ENCODE data around the gene MKRN2OS.
"Not testable (repeated sequence)": the region's sequence is repeated elsewhere in the genome, so short reads cannot be mapped to it uniquely, and the experiment has no call there.

Gene MKRN2OS

GRCh38 chr3:12560505-12561190, 15.3 kb upstream of the MKRN2OS start:
- DNase-seq: no peak

- DNase-seq: no peak
Observed at GRCh38 chr3:12559520-12559919, 14.2 kb upstream of the MKRN2OS start.

- DNase-seq: no peak
Observed at GRCh38 chr3:12558706-12559105, 13.4 kb upstream of the MKRN2OS start.

- DNase-seq: no peak
Observed at GRCh38 chr3:12557473-12558100, 12.3 kb upstream of the MKRN2OS start.

GRCh38 chr3:12556690-12557472, 11.6 kb upstream of the MKRN2OS start, which contains the start of gene MKRN2:
Gene MKRN2 (plus strand): TSS chr3:12557087. CDS start chr3:12557151, 64 bp downstream.
- peak; percentile 66 for DNase-seq

- DNase-seq: no peak
Observed at GRCh38 chr3:12556314-12556689, 11.0 kb upstream of the MKRN2OS start.

- DNase-seq: no peak
Observed at GRCh38 chr3:12553921-12554391, 8.7 kb upstream of the MKRN2OS start.

GRCh38 chr3:12549971-12550760, 4.9 kb upstream of the MKRN2OS start:
- DNase-seq: no peak

- DNase-seq: no peak
Observed at GRCh38 chr3:12544652-12545472, 437 bp downstream of the MKRN2OS start.

- not testable (repeated sequence) for DNase-seq
Observed at GRCh38 chr3:12543497-12543896, 1.8 kb downstream of the MKRN2OS start.

GRCh38 chr3:12541625-12542024, 3.7 kb downstream of the MKRN2OS start:
- DNase-seq: no peak

GRCh38 chr3:12536423-12536822, 8.9 kb downstream of the MKRN2OS start:
- DNase-seq: no peak

GRCh38 chr3:12532182-12532581, 13.1 kb downstream of the MKRN2OS start:
- no peak for DNase-seq

GRCh38 chr3:12527757-12528143, 17.5 kb downstream of the MKRN2OS start:
- DNase-seq: no peak

GRCh38 chr3:12522721-12523120, 22.6 kb downstream of the MKRN2OS start:
- DNase-seq: no peak

- no peak for DNase-seq
Observed at GRCh38 chr3:12521010-12521409, 24.3 kb downstream of the MKRN2OS start.

GRCh38 chr3:12518261-12519028, 26.9 kb downstream of the MKRN2OS start:
- no peak for DNase-seq

GRCh38 chr3:12516873-12517272, 28.4 kb downstream of the MKRN2OS start:
- DNase-seq: no peak

- DNase-seq: no peak
Observed at GRCh38 chr3:12515631-12516030, 29.7 kb downstream of the MKRN2OS start.

- no peak for DNase-seq
Observed at GRCh38 chr3:12513694-12514446, 31.4 kb downstream of the MKRN2OS start.
